ENCODE measurements around the gene DPH1. TPM values are rescaled to one million over a fixed set of nuclear protein-coding genes. Genes with fewer than 3 reads are reported as not detected.
A peak's percentile ranks its signal among the peaks of the same experiment; 100 is the strongest.

Gene DPH1
- total RNA-seq, 1 donor: 58.7 TPM

DNA sequence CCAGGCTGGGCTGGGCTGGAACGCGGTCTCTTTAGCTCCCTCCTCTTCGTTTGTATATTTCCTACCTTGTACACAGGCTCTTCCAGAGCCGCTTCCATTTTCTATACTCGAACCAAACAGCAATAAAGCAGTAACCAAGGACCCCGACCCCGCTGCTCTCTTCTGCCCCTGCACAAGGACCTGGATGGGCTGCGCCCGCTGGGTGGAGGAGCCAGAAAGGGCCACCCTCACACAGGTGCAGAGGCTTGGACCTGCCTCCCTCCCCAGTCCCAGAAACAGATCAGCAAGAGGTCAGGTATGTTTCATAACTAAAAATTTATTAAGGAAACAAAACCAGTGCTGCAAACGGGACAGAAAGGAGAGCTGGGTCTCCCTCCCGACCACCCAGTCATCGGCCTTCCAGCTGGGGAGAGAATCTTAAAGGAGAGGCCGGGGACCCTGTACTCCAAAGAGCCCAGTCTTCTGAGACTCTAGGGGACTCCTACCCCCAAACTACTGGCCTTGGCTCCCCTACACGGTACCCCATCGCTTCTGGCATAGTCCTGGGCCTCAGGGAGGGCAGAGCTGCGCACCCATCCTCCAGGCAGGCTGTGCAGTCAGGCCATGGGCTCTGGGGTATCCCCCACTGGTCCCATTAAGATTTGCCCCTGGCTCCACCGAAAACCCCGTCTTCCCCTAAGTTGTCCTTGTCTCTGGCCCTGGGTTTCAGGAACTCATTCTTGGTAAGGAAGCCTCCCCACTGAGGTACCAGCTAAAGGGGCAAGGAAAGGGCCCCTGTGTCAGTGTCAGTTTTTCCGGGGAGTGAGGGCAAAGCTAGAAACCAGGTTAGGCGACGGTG, 29.8 kb downstream of the DPH1 start:
- no peak for DNase-seq (ENCODE audit: low read depth)
- H3K4me3 ChIP-seq (ENCODE audit: low read depth, low read length): peak overlapping the region; percentile 44
- no peak for TF ChIP-seq CTCF (IDR thresholded peaks at IDR 0.05; ENCODE audit: insufficient read depth, low read depth, low read length)

DNA sequence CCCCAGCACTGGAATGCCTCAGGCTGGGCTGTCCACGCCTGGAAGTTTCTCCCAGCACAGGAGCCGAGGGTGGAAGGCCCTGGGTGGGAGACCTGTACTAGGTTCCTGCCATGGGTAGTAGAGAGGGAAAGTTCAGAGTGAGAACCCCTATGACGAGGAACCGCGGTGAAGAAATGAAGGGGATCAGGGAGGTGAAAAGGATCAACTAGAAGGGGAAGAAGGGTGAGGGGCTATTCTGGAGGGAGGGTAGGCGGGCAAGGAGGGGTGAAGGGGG, 30.4 kb downstream of the DPH1 start:
- DNase-seq (ENCODE audit: low read depth): no peak
- no peak for TF ChIP-seq CTCF (IDR thresholded peaks at IDR 0.05; ENCODE audit: insufficient read depth, low read depth, low read length)
- no peak overlapping the region for H3K4me3 ChIP-seq (ENCODE audit: low read depth, low read length)

- H3K4me3 ChIP-seq (ENCODE audit: low read depth, low read length): no peak overlapping the region
- peak; percentile 60 for DNase-seq (ENCODE audit: low read depth)
- no peak for TF ChIP-seq CTCF (IDR thresholded peaks at IDR 0.05; ENCODE audit: insufficient read depth, low read depth, low read length)
These were observed 30.9 kb downstream of the DPH1 start for GRCh38 chr17:2060681-2061440.

DNA sequence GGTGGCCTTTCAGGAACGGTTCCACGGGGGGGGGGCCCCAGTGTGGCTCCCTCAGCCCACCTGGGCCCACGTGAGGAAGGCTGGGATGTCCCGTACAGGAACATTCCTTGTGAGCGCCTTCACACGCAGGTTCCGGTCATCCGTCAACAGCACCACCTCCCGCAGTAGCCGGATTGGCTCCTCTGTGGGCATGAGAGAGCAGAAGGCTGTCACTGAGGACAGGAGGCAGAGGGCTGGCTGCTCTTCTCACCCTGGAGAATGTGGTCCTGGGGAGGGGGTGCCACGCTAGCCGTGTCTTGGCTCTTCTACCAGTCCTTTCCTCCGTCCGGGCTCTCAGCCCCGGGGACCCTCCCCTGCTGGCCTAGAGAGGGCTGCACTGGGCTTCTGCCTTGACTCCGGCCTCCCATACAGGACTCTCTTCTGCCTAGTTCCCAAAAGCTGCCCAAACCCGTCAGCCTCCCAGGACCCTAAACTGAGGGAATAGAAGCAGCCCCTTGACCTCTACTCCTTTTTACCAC, 31.5 kb downstream of the DPH1 start:
- H3K4me3 ChIP-seq (ENCODE audit: low read depth, low read length): no peak overlapping the region
- no peak for TF ChIP-seq CTCF (IDR thresholded peaks at IDR 0.05; ENCODE audit: insufficient read depth, low read depth, low read length)
- peak; percentile 43 for DNase-seq (ENCODE audit: low read depth)

DNA sequence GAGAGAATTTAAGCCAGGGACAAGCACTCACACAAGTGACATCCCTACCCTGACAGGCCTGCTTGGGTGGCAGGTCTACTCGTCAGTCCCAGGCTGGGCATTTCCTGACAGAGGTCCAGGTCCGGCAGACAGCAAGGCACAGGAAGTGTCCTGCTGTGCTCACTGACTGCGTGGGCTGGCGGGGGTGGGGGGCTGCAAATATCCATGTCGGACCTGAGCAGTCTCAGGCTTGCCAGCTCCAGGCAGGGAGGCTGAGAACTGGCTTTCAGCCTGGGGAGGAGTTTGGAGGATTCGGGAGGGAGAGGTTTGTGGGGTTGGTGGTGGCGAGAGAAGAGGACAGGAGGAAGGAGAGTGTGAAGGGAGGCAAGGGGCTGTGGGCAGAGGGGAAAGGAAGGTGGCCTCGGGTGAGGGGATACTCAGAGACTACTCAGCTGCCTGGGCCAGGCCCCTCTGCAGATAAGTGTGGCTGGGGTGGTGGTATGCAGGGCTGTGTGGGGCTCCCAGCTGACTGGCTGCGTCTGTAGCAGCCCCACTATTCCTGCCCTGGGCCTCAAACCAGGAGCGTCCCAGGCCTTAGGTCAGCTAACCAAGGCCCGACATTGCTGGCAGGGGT, 32.7 kb downstream of the DPH1 start:
- no peak for TF ChIP-seq CTCF (IDR thresholded peaks at IDR 0.05; ENCODE audit: insufficient read depth, low read depth, low read length)
- peak; percentile 57 for DNase-seq (ENCODE audit: low read depth)

DNA sequence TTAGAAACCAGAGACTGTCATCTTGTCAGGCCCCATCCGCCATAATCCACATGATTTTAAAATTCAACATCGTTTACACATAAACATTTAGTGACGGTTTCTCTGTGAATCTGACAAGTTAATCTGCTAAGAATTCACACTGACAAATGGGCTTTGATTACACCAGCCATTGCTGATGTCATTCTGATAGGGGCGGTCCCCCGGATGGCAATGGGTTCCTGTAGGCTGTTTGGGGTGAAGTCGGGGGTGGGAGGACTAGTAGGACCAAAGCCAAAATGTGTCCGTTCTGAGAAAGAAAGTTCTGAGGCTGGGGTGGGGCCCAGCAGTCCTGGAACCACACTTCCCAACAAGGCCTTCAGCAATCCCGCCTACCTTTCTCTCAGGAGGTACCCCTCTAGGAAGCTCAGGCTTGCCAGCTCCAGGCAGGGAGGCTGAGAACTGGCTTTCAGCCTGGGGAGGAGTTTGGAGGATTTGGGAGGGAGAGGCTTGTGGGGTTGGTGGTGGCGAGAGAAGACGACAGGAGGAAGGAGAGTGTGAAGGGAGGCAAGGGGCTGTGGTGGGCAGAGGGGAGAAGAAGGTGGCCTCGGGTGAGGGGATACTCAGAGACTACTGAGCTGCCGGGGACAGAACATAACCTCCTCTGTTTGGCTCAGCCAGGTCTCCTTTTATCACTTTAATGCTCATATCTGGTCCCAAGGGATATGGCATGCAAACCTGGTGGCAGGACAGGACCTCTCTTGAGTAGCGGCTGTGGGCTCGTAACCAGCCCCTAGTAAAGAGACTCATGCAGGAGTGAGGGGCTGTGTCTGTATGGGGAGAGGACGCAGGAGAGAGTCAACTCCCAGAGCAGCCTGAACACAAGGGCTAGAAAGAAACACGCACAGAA, 33.6 kb downstream of the DPH1 start:
- H3K4me3 ChIP-seq (ENCODE audit: low read depth, low read length): no peak overlapping the region
- DNase-seq (ENCODE audit: low read depth): peak; percentile 94
- no peak for TF ChIP-seq CTCF (IDR thresholded peaks at IDR 0.05; ENCODE audit: insufficient read depth, low read depth, low read length)

More for the DNA sequence above, 32.7 kb downstream of the DPH1 start:
- no peak overlapping the region for H3K4me3 ChIP-seq (ENCODE audit: low read depth, low read length)
